ENCODE measurements around the gene SKAP2.
A peak's percentile ranks its signal among the peaks of the same experiment; 100 is the strongest.

SKAP2 gene

DNA sequence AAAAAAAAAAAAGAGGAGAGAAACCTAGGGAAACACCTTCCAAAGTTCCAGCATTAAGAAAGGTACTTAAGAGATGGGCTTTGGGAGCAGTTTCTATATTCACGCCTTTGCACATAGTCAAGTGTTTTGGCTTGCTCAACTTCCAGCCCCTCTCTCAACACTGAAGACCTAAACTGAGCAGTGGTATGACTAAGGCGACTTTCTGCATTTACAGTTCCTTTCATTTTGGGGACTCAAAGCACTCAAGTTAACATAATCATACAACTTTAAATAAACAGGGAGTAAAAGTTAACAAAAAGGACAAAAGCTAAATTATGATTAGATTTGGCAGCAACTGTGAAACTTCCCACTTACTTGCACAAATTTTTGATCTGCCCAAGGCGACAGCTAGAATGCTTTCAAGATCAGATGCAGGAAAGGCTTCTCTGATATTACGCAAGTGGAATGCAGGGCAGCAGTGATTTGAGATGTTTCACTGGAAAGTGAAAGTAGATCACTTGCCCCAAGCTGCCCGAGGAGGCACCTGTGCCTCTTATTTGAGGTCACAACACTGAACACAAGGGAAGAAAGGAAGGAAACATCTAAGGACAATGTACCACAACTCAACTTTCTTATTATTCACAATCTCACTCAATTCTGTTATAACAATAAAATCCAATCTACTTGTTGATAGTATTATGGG, 199.5 kb downstream of the SKAP2 start:
- peak in 1 of 2 donors; percentile 9 for DNase-seq (ENCODE audit: low read depth in 2 of 2)

GRCh38 chr7:26664274-26664673, 200.1 kb downstream of the SKAP2 start:
- DNase-seq (ENCODE audit: low read depth in 2 of 2): no peak

DNA sequence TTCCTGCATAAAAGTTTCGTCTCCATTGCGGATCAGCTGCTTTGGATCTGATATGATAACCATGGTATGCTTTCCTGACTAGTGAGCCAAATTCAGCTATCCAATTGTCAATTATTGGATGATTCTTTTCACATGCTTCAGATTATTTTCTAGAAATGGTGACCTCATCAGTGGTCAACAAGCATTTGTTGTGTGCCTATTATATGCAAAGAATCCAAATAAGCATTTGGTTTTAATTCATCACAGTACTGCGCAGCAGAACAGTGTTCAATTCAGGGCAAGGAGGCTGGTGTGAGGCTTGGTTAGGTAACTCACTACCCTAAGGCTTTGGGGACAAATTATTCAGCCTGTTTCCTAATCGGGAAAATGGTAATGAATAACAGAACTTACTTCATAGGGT, 200.5 kb downstream of the SKAP2 start:
- DNase-seq (ENCODE audit: low read depth in 2 of 2): no peak

- no peak for DNase-seq (ENCODE audit: low read depth in 2 of 2)
These were observed 201.7 kb downstream of the SKAP2 start for GRCh38 chr7:26662646-26663045.

- DNase-seq (ENCODE audit: low read depth in 2 of 2): no peak
These were observed 205.3 kb downstream of the SKAP2 start for GRCh38 chr7:26659121-26659520.

- no peak for DNase-seq (ENCODE audit: low read depth in 2 of 2)
These were observed 205.9 kb downstream of the SKAP2 start for GRCh38 chr7:26658389-26659084.

DNA sequence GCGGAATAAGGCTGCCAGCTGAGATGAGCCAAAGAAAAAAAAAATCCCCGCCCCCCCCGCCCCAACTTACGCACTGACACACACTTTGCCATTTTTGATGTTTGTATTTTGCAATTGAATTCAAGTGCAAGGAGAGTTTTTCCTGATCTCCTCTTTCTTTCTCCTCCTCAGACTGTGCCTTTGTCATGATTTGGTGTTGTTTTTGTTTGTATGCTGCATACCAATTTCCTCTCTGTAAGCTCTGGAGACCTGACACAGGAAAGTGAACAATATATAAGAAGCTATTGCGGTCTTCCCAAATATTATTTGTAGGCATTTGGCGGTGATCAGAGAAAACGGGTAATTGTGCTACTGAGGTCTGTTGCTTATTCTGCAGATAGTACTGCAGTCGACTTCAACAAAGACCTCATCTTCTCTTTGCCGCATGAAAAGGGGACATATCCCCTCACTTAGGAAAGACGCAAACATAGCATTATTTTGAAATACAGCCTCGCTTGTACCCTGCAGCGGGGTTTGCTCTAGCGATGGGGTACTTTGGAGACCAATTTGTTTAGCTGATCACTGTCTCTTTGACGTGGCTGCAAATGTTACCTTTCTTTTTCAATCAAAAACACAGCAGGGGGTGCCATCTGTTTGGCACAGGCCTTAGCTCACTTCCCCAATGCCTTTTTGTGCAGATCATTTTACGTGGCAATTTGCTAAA, 206.6 kb downstream of the SKAP2 start:
- DNase-seq (ENCODE audit: low read depth in 2 of 2): no peak

DNA sequence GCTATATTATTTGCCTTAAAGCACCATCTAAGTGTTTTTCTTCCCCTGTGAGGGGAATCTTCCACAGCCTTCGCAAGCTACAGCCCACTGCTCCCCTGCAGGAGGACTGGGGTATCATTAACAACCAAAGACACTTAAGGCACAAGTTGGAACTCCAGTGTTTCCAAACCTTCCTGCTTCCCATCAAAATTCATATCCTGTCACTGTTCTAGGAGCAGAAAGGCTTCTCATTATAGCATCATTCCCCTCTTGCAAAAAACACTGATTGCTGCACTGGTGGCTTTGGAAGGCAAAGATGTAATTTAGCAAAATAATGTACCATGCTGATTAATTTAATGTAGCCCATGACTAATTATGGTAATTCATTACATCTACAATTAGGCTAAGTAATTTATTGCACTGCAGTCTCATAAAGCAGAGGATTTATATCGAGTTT, 207.2 kb downstream of the SKAP2 start:
- DNase-seq (ENCODE audit: low read depth in 2 of 2): no peak

DNA sequence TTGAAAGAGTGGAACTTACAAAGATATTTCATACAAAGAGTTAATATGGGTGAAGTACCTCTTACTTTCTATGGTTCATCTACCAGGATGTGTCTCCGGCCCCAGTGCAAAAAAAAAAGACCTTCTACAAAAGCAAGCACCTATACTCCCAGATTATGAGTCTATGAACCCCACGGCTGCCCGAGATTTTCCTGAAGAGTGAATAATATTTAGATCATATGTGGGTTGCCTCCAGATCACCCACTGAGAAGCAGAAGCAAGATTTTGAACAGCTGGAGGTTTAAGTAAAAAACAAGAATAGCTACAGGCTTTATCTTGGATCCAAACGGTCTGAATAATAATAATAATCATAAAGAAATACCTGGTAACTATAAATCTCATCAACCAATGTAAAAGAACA, 207.7 kb downstream of the SKAP2 start:
- no peak for DNase-seq (ENCODE audit: low read depth in 2 of 2)

- no peak for DNase-seq (ENCODE audit: low read depth in 2 of 2)
These were observed 208.6 kb downstream of the SKAP2 start for GRCh38 chr7:26655781-26656180.

DNA sequence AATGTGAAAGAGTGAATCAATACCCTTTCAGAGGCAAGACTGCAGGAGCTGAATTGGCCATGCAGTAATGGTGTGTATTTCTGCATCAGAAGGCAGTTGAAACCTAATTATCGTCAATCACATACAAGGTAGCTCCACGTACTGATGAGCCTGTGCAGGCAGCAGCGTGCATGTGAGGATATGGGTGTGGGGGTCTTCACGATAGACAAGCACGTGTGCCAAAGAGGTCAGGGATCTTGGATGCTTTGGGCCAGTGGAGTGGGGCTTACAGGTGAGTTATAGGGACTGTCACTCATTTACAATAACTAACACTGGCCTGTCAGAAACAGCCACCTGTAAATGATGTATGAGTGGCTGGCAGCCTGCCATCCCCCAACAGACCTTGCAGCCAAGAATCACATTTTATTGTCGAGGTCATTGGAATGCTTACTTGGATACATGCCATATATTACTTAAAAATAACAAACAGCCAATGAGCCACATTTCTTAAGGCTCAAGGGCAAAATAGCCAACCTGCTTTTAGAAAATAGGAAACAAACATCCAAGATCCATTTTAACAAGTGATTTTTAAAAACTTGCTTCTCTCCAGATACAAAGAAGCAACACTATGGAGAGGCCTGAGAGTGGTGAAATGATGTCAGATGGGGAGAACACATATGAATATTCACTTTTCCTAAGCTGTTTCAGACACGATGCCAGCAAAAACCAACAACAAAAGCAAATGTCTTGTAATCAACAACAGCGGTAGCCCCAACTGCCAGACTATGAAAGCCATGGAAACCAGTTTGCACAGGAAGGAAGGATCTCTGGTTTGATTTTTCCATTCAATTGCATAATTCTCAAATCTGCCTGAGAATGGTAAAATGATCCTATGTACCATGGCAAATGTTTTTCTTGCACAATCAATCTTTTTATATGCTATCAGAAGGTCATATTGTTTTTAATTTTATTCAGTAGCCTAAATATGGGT, 210.7 kb downstream of the SKAP2 start:
- DNase-seq (ENCODE audit: low read depth in 2 of 2): no peak

DNA sequence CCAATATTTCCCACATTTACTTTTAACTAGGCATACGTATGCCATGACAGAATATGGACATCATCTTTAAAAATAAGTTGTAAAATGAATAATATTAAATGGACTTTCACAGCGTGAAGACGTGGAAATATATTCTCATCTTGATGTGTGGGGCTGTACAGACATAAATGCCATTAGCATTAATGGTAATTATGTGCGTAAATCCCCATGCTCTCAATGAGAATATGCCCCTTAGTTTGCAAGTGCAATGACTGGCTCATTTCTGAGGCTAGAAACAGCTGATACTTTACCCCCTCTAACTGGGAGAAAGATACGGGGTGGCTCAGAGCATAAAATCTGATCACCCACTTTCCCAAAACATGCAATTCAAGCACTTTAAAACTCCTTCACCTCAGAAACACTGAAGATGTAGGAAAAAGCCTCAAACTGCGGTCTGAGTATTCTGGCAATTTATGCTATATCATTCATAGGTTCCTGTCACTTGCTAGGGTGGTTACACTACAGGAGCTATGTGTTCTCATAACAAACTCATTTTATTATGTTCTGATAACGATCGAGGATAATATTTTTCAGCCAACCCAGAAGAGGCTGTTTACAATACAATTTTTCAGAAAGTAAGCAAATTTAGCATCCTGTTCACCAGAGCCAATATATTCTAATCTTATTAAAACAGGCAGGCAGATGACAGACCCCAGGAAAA, 211.8 kb downstream of the SKAP2 start:
- no peak for DNase-seq (ENCODE audit: low read depth in 2 of 2)

DNA sequence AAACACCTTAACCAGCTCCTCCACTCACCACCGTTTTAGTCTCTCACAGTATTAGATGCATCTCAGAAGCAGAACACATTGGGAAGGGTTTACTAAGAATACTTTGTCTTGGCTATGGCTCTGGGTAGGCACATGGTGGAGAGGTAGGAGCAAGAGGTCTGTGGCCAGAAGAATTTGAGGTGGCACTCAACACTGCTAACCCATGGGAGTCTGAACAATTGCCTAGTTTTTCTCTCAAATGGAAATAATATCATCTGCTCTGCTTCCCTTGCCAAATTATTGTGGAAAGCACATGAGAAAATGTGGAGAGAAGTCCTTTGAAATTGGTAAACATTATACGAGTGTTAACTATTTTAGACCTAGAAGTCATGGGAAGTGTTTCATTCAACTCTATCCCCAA, 214.3 kb downstream of the SKAP2 start:
- no peak for DNase-seq (ENCODE audit: low read depth in 2 of 2)

DNA sequence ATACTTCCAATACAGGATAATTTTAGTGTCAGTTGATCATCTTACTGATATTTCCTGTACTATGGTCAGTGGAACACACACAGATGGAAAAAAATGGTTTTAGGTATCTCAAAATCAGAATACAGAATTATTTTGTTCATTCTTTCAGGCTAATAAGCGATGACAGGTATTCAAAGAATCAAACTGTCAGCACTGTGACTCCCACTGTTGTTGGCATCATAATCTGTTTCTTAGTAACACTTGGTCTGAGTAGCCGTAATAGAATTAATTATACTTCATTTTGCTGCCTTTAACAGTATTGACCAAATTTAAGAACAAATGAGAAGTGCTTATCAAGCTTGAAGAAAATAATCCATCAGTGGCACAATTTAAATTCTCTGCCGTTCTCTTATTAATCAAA, 215.0 kb downstream of the SKAP2 start:
- DNase-seq (ENCODE audit: low read depth in 2 of 2): no peak

DNA sequence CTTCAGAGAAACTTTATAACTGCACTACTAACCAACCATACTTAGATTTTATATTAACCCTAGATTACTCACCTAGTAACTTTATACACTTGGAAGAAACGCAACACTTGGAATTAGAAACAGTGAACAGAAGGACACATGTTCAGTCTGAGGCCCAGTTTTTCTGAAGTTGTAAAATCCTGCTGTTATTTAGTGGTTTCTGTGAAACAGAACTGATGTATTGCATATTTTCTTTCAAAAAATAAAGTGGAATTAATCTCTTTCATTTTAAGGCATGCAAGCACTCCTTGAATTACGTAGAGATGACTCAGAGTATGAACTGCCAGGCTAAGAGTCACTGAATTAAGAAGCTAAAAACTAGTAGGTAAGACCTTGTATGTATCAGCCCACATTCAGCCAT, 215.8 kb downstream of the SKAP2 start:
- DNase-seq (ENCODE audit: low read depth in 2 of 2): no peak

- DNase-seq (ENCODE audit: low read depth in 2 of 2): no peak
These were observed 217.9 kb downstream of the SKAP2 start for GRCh38 chr7:26646336-26647048.

DNA sequence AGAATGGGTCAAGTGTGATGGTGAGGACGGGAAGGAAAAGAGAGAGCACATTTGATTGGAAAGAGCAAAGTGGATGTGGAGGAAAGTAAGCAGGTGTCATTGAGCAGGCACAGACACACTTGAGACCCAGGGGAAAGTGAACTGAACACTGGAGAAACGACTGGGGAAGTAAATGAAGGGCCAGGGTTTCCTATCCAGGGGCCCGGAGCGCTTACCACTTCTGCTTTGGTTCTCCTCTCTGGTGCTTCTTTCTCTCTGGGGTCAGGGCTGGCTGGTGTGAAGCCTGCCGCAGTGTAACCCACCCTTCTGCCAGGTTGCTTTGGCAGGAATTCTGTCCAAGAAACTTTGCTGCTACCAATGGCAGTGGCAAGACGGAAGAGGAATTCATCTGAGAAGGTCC, 219.3 kb downstream of the SKAP2 start:
- no peak for DNase-seq (ENCODE audit: low read depth in 2 of 2)

- DNase-seq (ENCODE audit: low read depth in 2 of 2): no peak
These were observed 222.0 kb downstream of the SKAP2 start for GRCh38 chr7:26642416-26642815.

GRCh38 chr7:26639695-26640094, 224.7 kb downstream of the SKAP2 start:
- DNase-seq (ENCODE audit: low read depth in 2 of 2): no peak

DNA sequence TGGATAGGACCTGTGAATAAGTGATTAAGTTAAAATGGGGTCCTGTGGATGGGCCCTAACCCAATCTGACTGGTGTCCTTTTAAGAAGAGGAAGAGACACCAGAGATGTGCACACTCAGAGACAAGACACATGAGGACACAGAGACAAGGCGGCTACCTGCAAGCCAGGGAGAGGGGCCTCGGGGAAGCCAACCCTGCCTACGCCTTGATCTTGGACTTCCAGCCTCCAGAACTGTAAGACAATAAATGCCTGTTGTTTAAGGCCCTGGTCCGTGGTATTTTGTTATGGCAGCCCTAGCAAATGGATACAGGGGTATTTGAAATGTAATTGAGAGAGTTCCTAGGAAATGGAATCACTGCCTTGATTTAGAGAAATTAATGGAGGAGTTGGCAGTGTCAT, 225.3 kb downstream of the SKAP2 start:
- DNase-seq (ENCODE audit: low read depth in 2 of 2): no peak

DNA sequence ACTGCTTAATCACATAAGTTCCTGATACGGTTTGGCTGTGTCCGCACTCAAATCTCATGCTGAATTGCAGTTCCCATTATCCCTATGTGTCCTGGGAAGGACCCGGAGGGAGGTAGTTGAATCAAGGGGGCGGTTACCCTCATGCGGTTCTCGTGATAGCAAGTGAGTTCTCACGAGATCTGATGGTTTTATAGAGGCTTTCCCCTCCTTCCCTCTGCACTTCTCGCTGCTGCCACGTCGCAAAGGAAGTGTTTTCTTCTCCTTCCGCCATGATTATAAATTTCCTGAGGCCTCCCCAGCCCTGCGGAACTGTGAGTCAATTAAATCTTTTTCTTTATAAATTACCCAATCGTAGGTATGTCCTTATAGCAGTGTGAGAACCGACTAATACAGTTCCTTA, 226.2 kb downstream of the SKAP2 start:
- no peak for DNase-seq (ENCODE audit: low read depth in 2 of 2)
